Stimulated activated CD8-positive, alpha-beta memory T cell treated with anti-CD3 and anti-CD28 coated beads, Interleukin-7, amount 100 ng/mL, for 4 hours (primary cell): ENCODE measurements around the gene DDX27.
"Not testable (repeated sequence)": the region's sequence is repeated elsewhere in the genome, so short reads cannot be mapped to it uniquely, and the experiment has no call there.

Experiments used
- DNase-seq, 2 donors: peaks; one replicate each; pipeline ENCODE4 v3.0.0-alpha.2; 2020; ENCODE audit warnings: low read depth in 2 of 2

DDX27 gene

GRCh38 chr20:49219091-49219923 lies at the start of gene DDX27:
DDX27 (plus strand) TSS chr20:49219416; CDS start chr20:49219449, 33 bp downstream.
- DNase-seq: peak; percentile 92 to 96

- no peak for DNase-seq
These were observed 49.7 kb upstream of the DDX27 start for GRCh38 chr20:49169547-49169946.

- DNase-seq: no peak
These were observed 48.5 kb upstream of the DDX27 start for GRCh38 chr20:49170714-49171113.

DNA sequence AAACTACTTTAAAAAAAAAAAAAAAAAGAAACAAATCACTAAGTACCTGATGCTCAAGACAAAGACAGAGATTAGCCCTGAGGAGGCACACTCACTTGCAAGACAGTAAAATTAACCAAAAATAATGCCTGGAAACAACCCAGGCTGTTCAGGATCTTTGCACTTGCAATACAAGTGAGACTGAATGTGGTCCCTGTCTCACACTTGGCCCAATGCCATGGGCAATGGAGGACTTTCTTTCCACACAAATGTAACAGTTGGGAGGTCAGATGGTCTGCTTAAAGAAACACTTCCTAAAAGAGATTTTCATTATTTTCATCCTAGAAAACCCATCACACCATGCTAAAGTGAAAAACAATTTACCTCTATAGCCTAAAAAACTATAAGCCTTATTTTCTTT lies 47.3 kb upstream of the DDX27 start:
- no peak for DNase-seq

GRCh38 chr20:49172413-49172812 lies 46.8 kb upstream of the DDX27 start:
- no peak for DNase-seq

DNA sequence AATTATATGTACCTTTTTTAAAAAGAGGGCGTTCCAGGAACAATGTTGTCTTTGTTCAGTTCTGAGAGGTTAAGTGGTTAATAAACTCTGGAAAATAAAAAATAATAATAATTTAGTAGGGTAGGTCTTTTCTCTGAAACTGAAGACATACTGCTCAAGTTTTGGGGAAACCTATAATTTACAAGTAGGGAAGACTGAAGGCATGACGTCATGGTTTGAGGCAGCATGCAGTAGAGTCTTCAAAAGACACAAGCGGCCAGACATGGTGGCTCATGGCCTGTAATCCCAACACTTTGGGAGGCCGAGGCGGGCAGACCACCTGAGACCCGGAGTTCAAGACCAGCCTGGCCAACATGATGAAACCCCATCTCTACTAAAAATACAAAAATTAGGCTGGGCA lies 45.0 kb upstream of the DDX27 start:
- DNase-seq: no peak

DNA sequence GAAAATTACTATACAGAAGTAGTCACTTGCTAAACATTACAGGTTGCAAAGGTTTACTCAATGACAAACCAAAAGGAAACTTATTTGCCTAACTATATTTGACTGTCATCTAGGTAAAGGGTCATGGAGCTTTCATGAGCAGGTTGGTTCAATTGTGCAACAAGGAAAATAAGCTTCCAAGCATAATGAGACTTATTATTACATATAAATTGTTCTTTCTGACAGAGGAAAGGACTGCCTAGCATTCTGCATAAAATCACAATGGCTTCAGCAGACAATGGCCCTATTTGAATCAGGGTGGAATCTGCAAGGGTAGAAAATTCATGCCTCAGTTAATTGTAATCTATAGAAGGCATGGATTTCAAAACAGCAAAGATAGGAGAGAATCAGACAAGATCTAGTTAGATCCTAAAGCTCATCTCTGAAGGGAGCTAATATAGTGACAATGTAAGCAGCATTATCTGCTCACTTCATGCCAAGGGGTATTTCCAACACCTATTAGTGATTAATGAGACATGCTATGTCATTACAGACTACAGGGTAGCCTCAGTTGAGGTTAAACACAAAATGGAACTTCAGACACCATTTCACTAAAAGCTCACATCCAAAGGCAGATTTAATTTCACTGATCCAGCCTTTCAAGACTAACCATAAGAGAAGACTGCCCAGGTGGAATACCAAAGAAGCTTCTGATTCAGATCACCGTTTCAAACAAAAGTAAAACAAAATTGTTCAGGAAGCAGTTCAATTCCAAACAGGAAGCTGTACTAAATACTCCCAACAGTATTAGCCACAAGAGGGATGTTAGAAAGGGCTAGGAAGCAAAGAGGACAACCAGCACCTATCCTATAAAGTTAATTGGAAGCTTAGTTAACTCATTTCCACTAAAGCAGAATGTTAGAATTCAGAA lies 39.6 kb upstream of the DDX27 start:
- no peak for DNase-seq

DNA sequence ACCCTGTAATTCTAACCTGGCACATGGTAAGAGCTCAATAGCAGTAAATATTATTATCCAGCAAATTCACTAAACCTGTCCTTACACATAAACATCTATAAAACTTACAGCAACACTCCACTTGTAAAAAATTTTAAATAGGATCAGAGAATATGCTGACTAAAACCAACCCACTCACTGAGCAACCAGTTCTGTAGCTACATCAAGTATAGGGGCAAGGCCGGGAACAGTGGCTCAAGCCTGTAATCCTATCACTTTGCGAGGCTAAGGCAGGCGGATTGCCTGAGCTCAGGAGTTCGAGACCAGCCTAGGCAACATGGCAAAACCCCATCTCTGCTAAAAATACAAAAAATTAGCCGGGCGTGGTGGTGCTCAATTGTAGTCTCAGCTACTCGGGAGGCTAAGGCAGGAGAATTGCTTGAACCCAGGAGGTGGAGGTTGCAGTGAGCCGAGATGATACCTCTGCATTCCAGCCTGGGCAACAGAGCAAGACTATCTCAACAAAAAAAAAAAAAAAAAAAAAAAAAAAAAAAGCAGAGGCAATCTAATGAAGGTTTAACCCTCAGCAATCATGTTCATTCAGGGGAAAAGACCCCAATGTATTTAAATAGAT lies 37.8 kb upstream of the DDX27 start:
- no peak for DNase-seq

DNA sequence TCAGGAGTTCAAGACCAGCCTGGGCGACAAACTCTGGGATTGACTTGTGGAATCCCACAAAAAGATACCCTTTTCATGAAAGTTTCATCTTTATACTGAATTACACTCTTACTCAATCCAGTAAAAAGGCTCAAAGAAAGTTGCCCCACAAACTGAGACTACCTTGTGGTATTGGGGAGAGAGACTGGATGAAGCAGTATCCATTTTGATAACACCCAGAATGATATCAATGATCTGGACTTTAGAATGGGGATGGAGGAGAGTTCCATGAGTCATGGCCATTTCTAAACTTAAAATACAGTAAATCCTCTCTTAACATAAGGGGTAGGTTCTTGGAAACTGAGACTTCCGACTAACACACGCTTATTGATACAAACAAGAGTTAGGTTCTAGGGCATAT lies 35.8 kb upstream of the DDX27 start:
- no peak for DNase-seq

DNA sequence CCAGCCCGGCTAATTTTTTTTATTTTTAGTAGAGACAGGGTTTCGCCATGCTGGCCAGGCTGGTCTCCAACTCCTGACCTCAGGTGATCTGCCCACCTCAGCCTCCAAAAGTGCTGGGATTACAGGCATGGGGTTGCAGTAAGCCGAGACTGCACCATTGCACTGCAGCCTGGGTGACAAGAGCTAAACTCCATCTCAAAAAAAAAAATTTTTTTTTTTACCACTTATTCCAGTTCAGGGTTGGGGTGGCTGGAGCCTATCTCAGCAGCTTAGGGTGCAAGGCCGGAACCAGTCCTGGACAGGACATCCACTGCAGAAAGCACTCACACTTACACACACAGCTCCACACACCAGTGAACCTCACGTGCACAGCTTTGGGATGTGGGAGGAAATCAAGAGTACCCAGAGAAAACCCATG lies 35.1 kb upstream of the DDX27 start:
- DNase-seq: not testable (repeated sequence)

- no peak for DNase-seq
These were observed 34.5 kb upstream of the DDX27 start for GRCh38 chr20:49184691-49185070.

DNA sequence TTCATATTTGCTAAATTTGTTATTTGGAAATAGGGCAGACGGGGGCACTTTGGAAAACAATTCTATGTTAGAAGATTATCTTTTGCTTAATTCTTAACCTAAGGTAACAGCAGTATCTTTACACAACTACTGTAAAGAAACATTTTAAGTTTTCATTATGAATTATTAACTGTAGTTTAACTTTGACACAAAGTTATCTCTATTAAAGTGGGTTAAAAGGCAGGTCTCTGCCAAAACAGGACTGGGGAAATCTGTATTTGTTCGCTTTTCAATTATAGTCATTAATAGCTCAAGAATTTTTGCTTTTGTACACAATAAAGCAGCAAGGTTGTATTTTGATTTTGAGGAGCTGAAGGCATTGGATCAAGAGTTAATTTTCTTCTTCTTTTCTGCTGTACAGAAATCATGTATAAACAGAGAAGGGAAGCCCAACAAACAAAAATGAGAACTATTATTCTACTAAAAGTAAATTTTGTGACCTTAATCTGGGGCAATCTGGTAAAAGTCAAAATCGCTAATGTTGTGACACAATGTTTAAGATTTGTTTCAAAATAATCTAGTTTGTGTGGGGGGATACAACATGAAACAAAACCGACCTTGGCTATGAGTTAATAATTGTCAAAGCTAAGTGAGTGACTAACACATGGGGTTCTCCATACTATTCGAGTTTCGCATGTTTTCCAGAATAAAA lies 34.0 kb upstream of the DDX27 start:
- DNase-seq: no peak

GRCh38 chr20:49186535-49187329 lies 32.5 kb upstream of the DDX27 start:
- DNase-seq: peak; percentile 67 to 75

- DNase-seq: no peak
These were observed 31.8 kb upstream of the DDX27 start for GRCh38 chr20:49187330-49187850.

DNA sequence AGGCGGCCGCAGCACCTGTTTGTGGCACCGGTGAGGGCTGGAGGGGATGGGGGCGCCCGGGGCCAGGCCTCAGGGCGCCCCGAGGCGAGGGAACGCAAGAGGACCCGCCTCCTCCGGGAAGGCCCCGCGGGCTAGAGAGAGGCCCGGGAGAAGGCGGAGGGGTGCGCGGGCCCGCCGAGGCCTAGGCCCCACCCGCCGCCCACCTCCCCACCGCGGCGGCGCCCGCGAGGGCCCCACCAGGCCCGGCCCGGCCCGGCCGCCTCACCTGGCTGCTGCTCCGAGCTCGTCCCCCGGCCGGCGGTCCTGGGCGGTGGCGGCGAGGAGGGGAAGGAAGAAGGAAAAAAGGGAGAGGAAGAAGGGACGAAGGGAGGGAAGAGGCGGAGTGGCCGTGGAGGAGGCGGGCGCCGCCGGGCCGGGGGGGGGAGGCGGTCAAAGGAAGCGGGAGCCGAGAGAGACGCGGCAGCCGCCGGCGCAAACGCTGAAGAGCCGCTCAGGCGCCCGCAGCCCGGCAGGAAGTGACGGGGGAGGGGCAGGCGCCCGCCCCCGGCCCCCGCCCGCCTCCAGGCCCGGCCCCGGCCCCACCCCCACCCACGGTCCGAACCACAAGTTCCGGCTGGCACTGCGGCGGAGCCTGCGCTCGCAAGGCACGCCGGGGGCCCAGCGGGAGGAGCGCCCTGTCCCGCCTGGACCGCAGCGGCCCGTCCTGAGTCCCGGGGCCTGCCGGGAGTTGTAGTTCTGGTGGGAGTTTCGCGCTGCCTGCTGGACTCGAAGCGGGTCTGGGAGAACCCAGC lies 31.2 kb upstream of the DDX27 start, which contains the start of gene STAU1:
Gene STAU1, minus strand, starts transcription at position 484 of the 791 bp plus-strand sequence. CDS start 22,133 bp downstream, outside the sequence.
- DNase-seq: peak; percentile 86 to 95

DNA sequence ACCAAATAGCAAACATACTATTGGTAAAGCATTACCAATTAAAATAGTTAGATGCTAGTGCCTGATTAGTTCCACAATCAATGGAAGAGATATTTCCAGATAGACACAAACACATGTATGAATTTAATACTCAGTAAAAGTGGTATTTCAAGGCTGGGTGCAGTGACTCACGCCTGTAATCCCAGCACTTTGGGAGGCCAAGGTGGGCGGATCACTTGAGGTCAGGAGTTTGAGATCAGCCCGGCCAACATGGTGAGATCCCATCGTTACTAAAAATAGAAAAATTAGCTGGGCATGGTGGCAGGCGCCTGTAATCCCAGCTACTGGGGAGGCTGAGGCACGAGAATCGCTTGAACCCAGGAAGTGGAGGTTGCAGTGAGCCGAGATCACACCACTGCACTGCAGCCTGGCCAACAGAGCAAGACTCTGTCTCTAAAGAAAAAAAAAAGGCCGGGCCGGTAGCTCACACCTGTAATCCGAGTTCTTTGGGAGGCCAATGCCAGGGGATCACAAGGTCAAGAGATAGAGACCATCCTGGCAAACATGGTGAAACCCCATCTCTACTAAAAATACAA lies 26.2 kb upstream of the DDX27 start:
- not testable (repeated sequence) for DNase-seq

DNA sequence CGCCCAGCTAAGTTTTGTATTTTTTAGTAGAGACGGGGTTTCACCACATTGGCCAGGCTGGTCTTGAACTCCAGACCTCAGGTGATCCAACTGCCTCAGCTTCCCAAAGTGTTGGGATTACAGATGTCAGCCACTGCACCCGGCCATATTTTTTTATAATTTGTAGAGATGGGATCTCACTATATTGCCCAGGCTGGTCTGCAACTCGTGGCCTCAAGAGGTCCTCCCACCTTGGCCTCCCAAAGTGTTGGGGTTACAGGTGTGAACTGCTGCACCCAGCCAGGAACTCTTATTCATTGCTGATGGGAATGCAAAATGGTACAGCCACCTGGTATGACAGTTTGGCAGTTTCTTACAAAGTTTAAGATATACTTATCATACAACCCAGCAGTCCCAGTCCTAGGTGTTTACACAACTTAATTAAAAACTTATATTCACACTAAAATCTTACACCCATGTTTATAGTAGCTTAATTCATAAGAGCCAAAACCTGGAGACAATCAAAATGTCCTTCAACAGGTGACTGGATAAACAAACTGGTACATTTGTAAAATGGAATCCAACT lies 19.4 kb upstream of the DDX27 start:
- no peak for DNase-seq

DNA sequence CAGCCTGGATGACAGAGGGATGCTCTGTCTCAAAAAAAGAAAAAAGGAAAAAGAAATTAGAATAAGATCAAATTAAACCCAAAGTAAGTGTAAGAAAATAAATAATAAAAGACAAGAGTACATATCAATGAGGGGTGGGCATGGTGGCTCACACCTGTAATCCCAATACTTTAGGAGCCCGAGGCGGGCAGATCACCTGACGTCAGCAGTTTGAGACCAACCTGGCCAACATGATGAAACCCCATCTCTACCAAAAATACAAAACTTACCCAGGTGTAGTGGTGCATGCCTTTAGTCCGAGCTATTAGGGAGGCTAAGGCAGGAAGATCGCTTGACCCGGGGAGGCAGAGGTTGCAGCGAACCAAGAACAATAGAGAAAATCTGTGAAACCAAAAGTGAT lies 16.2 kb upstream of the DDX27 start:
- DNase-seq: no peak

DNA sequence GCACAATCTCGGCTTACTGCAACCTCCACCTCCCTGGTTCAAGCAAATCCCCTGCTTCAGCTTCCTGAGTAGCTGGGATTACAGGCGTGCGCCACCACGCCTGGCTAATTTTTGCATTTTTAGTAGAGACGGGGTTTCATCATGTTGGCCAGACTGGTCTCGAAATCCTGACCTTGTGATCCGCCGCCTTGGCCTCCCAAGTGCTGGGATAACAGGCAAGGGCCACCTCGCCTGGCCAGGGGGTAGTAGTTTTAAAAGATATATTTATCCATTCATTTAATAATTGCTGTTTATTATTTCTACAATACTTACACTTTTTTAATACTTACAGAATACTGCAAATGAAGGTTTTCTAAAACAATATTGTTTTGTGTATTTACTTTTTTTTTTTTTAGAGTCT lies 15.5 kb upstream of the DDX27 start:
- no peak for DNase-seq
